ENCODE measurements around the gene GDF9. TPM values are rescaled to one million over a fixed set of nuclear protein-coding genes. Genes with fewer than 3 reads are reported as not detected.

GDF9 gene
- total and polyA plus RNA-seq, 11 donors: 0.10 to 1.00 (median 0.42) TPM; not detected in 1

GRCh38 chr5:132822650-132823480 is 43.4 kb downstream of the GDF9 start:
- peaks cover 0 to 25% (median 10%) of the 10 kb centered on the region in 12 donors for H3K4me1 ChIP-seq
- no peak for TF ChIP-seq POLR2A (IDR thresholded peaks at IDR 0.05)
- peak in 2 of 12 donors; percentile 2 to 19 for TF ChIP-seq CTCF (IDR thresholded peaks at IDR 0.05)
- intact Hi-C loops (cut with DNase I): loop anchor here in 9 of 10 donors (5.0 to 10.0 kb wide), 8 partner anchors 66 to 441 kb away; no protein-coding TSS in a partner anchor
- H3K4me3 ChIP-seq: peak overlapping the region in 10 of 12 donors; percentile 16 to 47 (median 32)
- no peaks in the 10 kb centered on the region for H3K9me3 ChIP-seq
- DNase-seq (peak in 1 of 5 donors; percentile 47), ATAC-seq (peak in 3 of 4 donors; percentile 8 to 35 (median 30))
- H3K36me3 ChIP-seq: peaks cover 0 to 12% (median 3%) of the 10 kb centered on the region in 9 donors
- H3K27me3 ChIP-seq: peaks cover 0 to 51% (median 0%) of the 10 kb centered on the region in 9 donors
- peak overlapping the region in 1 of 12 donors; percentile 23 for H3K27ac ChIP-seq
- WGBS, 4 donors: 31 to 62% (median 49%) methylated on average over 32 to 68 of the region's 68 CpGs

- 71 to 100% (median 87%) methylated on average over 1 of the region's 1 CpG for WGBS, 4 donors
- intact Hi-C loops (cut with DNase I): loop anchor here (2.0 to 10.0 kb wide), 11 partner anchors 64 to 439 kb away; no protein-coding TSS in a partner anchor
- H3K4me1 ChIP-seq: peaks cover 0 to 25% (median 9%) of the 10 kb centered on the region in 12 donors
- no peaks in the 10 kb centered on the region for H3K9me3 ChIP-seq
- H3K27me3 ChIP-seq: peaks cover 0 to 46% (median 0%) of the 10 kb centered on the region in 9 donors
- ATAC-seq (peak in 1 of 4 donors; percentile 7), DNase-seq (peak in 1 of 5 donors; percentile 30)
- no peak overlapping the region for H3K4me3 ChIP-seq
- H3K36me3 ChIP-seq: peaks cover 0 to 12% (median 3%) of the 10 kb centered on the region in 9 donors
- TF ChIP-seq POLR2A (IDR thresholded peaks at IDR 0.05) (no peak), CTCF (IDR thresholded peaks at IDR 0.05) (no peak)
- no peak overlapping the region for H3K27ac ChIP-seq
Observed at GRCh38 chr5:132821791-132822190, 44.5 kb downstream of the GDF9 start.

GRCh38 chr5:132821350-132821749 is 44.9 kb downstream of the GDF9 start:
- TF ChIP-seq POLR2A (IDR thresholded peaks at IDR 0.05) (no peak), CTCF (IDR thresholded peaks at IDR 0.05) (no peak)
- intact Hi-C loops (cut with DNase I): loop anchor here (2.0 to 10.0 kb wide), 11 partner anchors 64 to 439 kb away; no protein-coding TSS in a partner anchor
- Histone ChIP-seq H3K27me3 (peaks cover 0 to 43% (median 0%) of the 10 kb centered on the region in 9 donors), H3K4me1 (peaks cover 0 to 23% (median 7%) of the 10 kb centered on the region in 12 donors), H3K9me3 (no peaks in the 10 kb centered on the region), H3K27ac (no peak overlapping the region), H3K4me3 (no peak overlapping the region), H3K36me3 (peaks cover 0 to 12% (median 3%) of the 10 kb centered on the region in 9 donors)
- 77 to 94% (median 88%) methylated on average over 3 of the region's 3 CpGs for WGBS, 4 donors
- no peak for ATAC-seq
- no peak for DNase-seq

All from heart left ventricle (tissue), 16 donors.